GM12872 (cell line): ENCODE results near the gene CPED1.

Source experiments
- TF ChIP-seq, protein P1 (sequence below): IDR thresholded peaks from 3 replicates; pipeline ENCODE4 v1.5.1; 2011; ENCODE audit warnings: low read depth, mild to moderate bottlenecking, low read length, moderate library complexity; ENCODE audit not compliant: insufficient read depth

CPED1 gene

DNA sequence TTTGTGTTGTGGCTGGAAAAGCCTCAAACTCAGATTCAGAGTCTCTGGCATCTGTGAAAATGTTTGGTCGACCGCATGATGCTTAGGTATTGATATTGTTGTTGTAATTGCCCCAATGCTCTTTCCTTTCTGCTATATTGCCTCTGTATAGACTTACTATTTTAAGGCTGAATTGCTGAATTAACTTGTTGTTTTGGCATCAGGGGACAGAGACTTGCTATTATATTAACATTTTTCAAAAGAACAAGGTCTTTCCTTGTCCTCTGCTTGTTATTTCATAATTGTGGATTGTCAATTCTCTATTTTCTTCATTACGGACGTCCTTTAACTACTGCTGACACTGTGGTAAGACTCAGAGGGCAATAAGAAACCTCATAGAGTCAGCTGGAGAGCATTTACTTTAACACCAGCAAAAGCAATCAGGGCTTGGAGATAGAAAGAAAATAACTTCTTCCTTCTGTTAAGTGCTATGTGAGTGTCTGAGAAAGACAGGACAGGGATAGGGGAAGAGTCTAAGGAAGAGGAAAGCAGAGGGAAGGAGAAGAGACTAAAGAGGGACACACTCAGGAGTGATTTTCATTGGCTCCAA, 17.6 kb downstream of the CPED1 start:
- TF ChIP-seq, protein P1, sequence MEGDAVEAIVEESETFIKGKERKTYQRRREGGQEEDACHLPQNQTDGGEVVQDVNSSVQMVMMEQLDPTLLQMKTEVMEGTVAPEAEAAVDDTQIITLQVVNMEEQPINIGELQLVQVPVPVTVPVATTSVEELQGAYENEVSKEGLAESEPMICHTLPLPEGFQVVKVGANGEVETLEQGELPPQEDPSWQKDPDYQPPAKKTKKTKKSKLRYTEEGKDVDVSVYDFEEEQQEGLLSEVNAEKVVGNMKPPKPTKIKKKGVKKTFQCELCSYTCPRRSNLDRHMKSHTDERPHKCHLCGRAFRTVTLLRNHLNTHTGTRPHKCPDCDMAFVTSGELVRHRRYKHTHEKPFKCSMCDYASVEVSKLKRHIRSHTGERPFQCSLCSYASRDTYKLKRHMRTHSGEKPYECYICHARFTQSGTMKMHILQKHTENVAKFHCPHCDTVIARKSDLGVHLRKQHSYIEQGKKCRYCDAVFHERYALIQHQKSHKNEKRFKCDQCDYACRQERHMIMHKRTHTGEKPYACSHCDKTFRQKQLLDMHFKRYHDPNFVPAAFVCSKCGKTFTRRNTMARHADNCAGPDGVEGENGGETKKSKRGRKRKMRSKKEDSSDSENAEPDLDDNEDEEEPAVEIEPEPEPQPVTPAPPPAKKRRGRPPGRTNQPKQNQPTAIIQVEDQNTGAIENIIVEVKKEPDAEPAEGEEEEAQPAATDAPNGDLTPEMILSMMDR: no peak

DNA sequence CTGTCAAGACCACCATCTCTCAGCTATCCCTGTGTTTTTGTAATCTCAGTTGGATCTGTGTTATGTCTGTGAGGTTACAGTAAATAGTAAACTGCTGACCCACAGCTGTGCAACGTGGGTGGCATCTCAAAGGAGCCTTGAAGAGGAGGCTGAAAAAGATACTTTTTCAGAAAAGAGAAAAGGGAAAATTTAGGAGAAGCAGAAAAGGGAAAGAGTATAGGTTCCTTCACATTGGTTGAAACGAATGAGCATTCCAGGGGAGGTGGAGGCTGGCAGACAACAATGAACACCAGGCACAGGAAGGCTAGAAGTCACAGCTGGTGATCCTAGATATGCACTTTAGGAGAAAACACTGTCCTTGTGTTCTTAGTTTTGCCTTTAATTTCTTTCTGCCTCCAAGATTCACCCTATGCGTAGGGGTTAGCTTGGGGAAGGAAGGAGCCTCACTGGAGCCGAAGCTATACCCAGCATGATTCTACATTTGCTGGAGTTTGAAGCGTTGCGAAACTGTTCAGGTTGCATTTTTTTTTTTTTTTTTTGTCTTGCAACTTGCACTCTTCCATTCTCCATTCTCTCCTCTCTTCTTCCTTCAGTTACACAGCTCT, 18.3 kb downstream of the CPED1 start:
- TF ChIP-seq, protein P1: no peak

DNA sequence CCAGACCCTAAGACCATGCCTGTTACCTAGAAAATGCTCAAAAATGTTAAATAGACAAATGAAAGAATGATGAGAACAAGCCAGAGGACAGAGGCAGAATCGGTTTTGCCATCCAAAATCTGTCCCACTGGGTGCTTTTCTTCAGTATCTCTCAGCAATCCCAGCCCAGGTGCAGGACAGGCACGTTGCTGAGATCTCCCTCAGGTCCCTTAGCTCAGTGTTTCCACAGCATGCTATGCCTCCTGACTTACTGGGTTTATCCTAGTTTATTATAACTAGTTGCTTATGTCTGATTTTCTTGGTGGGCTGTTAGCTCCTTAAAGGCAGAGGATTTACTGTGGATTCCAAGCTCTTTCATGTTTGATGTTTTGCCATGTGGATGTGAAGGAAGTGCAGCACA, 20.3 kb downstream of the CPED1 start:
- TF ChIP-seq, protein P1: no peak

DNA sequence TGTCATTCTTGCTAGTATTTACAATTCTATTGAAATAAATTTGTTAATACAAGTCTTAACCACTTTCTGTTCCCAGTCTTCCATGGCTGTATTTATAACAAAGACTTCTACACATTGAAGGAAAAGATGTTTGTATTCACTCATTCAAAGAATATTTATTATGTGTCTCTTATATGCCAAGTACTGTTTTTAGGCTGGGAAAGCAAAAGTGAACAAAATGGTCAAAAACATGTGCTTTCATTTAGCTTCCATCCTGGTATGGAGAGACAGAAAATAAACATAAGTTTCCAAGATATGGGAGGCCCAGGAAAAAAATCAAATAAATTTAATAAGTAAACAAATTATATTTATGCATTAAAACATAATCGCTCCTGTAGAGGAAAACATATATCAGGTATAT, 22.9 kb downstream of the CPED1 start:
- TF ChIP-seq, protein P1: no peak

DNA sequence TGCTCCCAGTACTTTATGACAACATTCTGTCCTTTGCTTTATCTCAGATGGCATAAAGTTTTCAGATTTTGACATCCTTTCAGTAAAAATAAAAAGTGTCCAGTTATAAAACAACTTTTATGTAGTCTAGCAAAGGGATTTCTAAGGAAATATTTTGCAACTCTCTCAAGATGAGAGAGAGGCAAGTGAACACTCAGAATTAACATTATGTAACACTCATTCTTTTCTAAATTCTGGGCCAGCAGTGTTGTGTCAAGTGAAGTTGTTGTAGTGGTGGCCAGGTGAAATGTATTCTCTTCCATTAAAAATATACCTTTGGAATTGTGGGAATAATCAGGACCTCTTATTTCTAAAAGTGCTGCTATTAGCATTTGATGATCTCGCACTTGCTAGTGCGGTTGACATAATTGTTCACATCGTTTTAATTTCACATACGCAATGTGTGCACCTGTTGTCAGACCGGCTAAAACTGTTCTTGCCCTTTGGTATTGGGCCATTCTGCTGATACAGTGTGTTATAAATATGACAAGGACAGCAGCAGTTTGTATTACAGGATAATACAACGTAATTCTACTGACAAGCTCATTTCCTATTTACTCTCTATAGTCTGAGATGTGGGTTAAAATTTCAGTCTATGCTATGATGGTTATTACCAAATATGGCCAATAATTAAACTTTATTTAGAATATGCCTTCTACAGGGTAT, 23.8 kb downstream of the CPED1 start:
- TF ChIP-seq, protein P1: no peak

DNA sequence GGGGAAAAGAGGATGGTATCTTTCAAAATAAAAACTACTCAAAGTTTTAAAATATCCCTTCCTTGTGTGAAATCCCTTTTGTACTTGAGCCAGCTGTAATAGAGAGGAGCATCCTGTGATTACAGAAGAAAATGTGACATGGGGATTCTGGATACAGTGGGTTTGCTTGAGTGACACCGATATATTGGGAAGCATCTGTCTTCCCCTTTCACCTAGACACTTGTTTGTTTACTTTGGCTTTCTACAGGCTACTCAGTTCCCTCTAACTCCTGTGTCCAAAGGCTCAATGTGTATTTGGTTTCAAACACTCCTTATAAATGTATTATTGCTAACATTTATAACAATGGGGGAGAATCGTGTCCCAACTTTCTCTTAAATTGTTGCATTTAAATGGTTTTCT, 24.4 kb downstream of the CPED1 start:
- TF ChIP-seq, protein P1: no peak

DNA sequence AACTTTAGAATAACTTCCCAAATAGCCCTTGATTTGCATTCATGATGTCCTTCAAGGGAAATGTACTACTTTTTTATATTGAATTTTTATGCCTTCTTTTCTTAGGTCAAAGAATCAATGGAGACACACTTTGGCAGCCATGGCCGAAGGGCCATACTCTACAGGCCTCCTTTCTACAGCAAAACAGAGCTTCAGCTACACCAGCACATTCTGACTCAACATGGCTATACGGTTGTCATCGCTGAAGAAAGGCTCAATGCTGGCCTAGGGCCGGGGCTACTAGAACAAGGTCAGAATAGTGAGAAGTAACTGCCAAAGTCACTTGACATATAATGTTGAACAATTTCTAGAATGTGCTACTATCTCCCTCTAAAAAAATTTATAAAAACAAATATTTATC, 27.0 kb downstream of the CPED1 start:
- TF ChIP-seq, protein P1: no peak
